ENCODE measurements around the gene TPRG1.

The TPRG1 gene

GRCh38 chr3:189184566-189184965 is 12.8 kb downstream of the TPRG1 start:
- no peak overlapping the region for H3K27ac Mint-ChIP-seq
- H3K4me1 Mint-ChIP-seq, result no peaks in the 10 kb centered on the region
- no peaks in the 10 kb centered on the region for H3K36me3 Mint-ChIP-seq
- H3K9me3 Mint-ChIP-seq, result peaks cover 8% of the 10 kb centered on the region
- DNase-seq (ENCODE audit: low spot score in 2 of 2), result no peak
- H3K4me3 Mint-ChIP-seq, result no peak overlapping the region
- no peak for ATAC-seq (ENCODE audit: low read depth)
- no peaks in the 10 kb centered on the region for H3K27me3 Mint-ChIP-seq

GRCh38 chr3:189186101-189186500 is 14.3 kb downstream of the TPRG1 start:
- H3K4me1 Mint-ChIP-seq, result no peaks in the 10 kb centered on the region
- no peak overlapping the region for H3K4me3 Mint-ChIP-seq
- H3K9me3 Mint-ChIP-seq, result peaks cover 6% of the 10 kb centered on the region
- peaks cover 2% of the 10 kb centered on the region for H3K27me3 Mint-ChIP-seq
- no peak for DNase-seq (ENCODE audit: low spot score in 2 of 2)
- no peak for ATAC-seq (ENCODE audit: low read depth)
- no peak overlapping the region for H3K27ac Mint-ChIP-seq
- no peaks in the 10 kb centered on the region for H3K36me3 Mint-ChIP-seq

- ATAC-seq (ENCODE audit: low read depth) (no peak), DNase-seq (ENCODE audit: low spot score in 2 of 2) (no peak)
- Mint-ChIP-seq H3K36me3 (peaks cover 1% of the 10 kb centered on the region), H3K9me3 (peaks cover 10% of the 10 kb centered on the region), H3K4me1 (no peaks in the 10 kb centered on the region), H3K27me3 (peaks cover 2% of the 10 kb centered on the region), H3K27ac (no peak overlapping the region), H3K4me3 (no peak overlapping the region)
Observed at GRCh38 chr3:189188466-189188865, 16.7 kb downstream of the TPRG1 start.

GRCh38 chr3:189192725-189193124 is 21.0 kb downstream of the TPRG1 start:
- H3K27ac Mint-ChIP-seq, result no peak overlapping the region
- peaks cover 13% of the 10 kb centered on the region for H3K9me3 Mint-ChIP-seq
- peaks cover 3% of the 10 kb centered on the region for H3K36me3 Mint-ChIP-seq
- H3K4me3 Mint-ChIP-seq, result no peak overlapping the region
- ATAC-seq (ENCODE audit: low read depth) (no peak), DNase-seq (ENCODE audit: low spot score in 2 of 2) (no peak)
- H3K4me1 Mint-ChIP-seq, result no peaks in the 10 kb centered on the region
- peaks cover 4% of the 10 kb centered on the region for H3K27me3 Mint-ChIP-seq

GRCh38 chr3:189195302-189195701 is 23.5 kb downstream of the TPRG1 start:
- DNase-seq (ENCODE audit: low spot score in 2 of 2) (no peak), ATAC-seq (ENCODE audit: low read depth) (no peak)
- Mint-ChIP-seq H3K4me1 (no peaks in the 10 kb centered on the region), H3K9me3 (peaks cover 15% of the 10 kb centered on the region), H3K27me3 (peaks cover 7% of the 10 kb centered on the region), H3K4me3 (no peak overlapping the region), H3K27ac (no peak overlapping the region), H3K36me3 (peaks cover 3% of the 10 kb centered on the region)

GRCh38 chr3:189202106-189202505 is 30.3 kb downstream of the TPRG1 start:
- Mint-ChIP-seq H3K4me1 (no peaks in the 10 kb centered on the region), H3K27ac (no peak overlapping the region), H3K27me3 (peaks cover 11% of the 10 kb centered on the region), H3K36me3 (no peaks in the 10 kb centered on the region), H3K4me3 (no peak overlapping the region), H3K9me3 (peaks cover 2% of the 10 kb centered on the region)
- no peak for ATAC-seq (ENCODE audit: low read depth)
- no peak for DNase-seq (ENCODE audit: low spot score in 2 of 2)

- no peak for DNase-seq (ENCODE audit: low spot score in 2 of 2)
- no peaks in the 10 kb centered on the region for H3K4me1 Mint-ChIP-seq
- H3K27ac Mint-ChIP-seq, result no peak overlapping the region
- no peak for ATAC-seq (ENCODE audit: low read depth)
- H3K27me3 Mint-ChIP-seq, result peaks cover 12% of the 10 kb centered on the region
- H3K4me3 Mint-ChIP-seq, result no peak overlapping the region
- H3K9me3 Mint-ChIP-seq, result peaks cover 2% of the 10 kb centered on the region
- H3K36me3 Mint-ChIP-seq, result no peaks in the 10 kb centered on the region
Observed at GRCh38 chr3:189202583-189202982, 30.8 kb downstream of the TPRG1 start.

- DNase-seq (ENCODE audit: low spot score in 2 of 2), result no peak
- H3K36me3 Mint-ChIP-seq, result no peaks in the 10 kb centered on the region
Observed at GRCh38 chr3:189204167-189204866, 32.5 kb downstream of the TPRG1 start.

GRCh38 chr3:189204937-189205336 is 33.2 kb downstream of the TPRG1 start:
- H3K9me3 Mint-ChIP-seq, result no peaks in the 10 kb centered on the region
- ATAC-seq (ENCODE audit: low read depth), result no peak
- no peaks in the 10 kb centered on the region for H3K36me3 Mint-ChIP-seq
- H3K27ac Mint-ChIP-seq, result no peak overlapping the region
- peaks cover 11% of the 10 kb centered on the region for H3K27me3 Mint-ChIP-seq
- no peaks in the 10 kb centered on the region for H3K4me1 Mint-ChIP-seq
- no peak for DNase-seq (ENCODE audit: low spot score in 2 of 2)
- H3K4me3 Mint-ChIP-seq, result no peak overlapping the region

More at GRCh38 chr3:189204167-189204866, 32.5 kb downstream of the TPRG1 start:
- no peaks in the 10 kb centered on the region for H3K9me3 Mint-ChIP-seq
- peaks cover 11% of the 10 kb centered on the region for H3K27me3 Mint-ChIP-seq
- no peak overlapping the region for H3K27ac Mint-ChIP-seq
- no peaks in the 10 kb centered on the region for H3K4me1 Mint-ChIP-seq
- no peak for ATAC-seq (ENCODE audit: low read depth)
- no peak overlapping the region for H3K4me3 Mint-ChIP-seq

GRCh38 chr3:189210251-189210770 is 38.5 kb downstream of the TPRG1 start:
- H3K36me3 Mint-ChIP-seq, result no peaks in the 10 kb centered on the region
- no peaks in the 10 kb centered on the region for H3K4me1 Mint-ChIP-seq
- H3K27me3 Mint-ChIP-seq, result peaks cover 8% of the 10 kb centered on the region

GRCh38 chr3:189212681-189213080 is 40.9 kb downstream of the TPRG1 start:
- ATAC-seq (ENCODE audit: low read depth) (no peak), DNase-seq (ENCODE audit: low spot score in 2 of 2) (no peak)
- Mint-ChIP-seq H3K4me3 (no peak overlapping the region), H3K9me3 (no peaks in the 10 kb centered on the region), H3K4me1 (no peaks in the 10 kb centered on the region), H3K27ac (no peak overlapping the region), H3K36me3 (no peaks in the 10 kb centered on the region), H3K27me3 (peaks cover 4% of the 10 kb centered on the region)

More at GRCh38 chr3:189210251-189210770, 38.5 kb downstream of the TPRG1 start:
- no peak for ATAC-seq (ENCODE audit: low read depth)
- no peak overlapping the region for H3K4me3 Mint-ChIP-seq
- H3K9me3 Mint-ChIP-seq, result no peaks in the 10 kb centered on the region
- H3K27ac Mint-ChIP-seq, result no peak overlapping the region
- DNase-seq (ENCODE audit: low spot score in 2 of 2), result no peak

- Mint-ChIP-seq H3K9me3 (no peaks in the 10 kb centered on the region), H3K27me3 (peaks cover 2% of the 10 kb centered on the region), H3K4me3 (no peak overlapping the region), H3K27ac (no peak overlapping the region), H3K36me3 (no peaks in the 10 kb centered on the region), H3K4me1 (no peaks in the 10 kb centered on the region)
- ATAC-seq (ENCODE audit: low read depth), result no peak
- no peak for DNase-seq (ENCODE audit: low spot score in 2 of 2)
Observed at GRCh38 chr3:189214651-189215050, 42.9 kb downstream of the TPRG1 start.

GRCh38 chr3:189222927-189223636 is 51.3 kb downstream of the TPRG1 start:
- Mint-ChIP-seq H3K27ac (no peak overlapping the region), H3K4me3 (no peak overlapping the region), H3K9me3 (no peaks in the 10 kb centered on the region), H3K4me1 (no peaks in the 10 kb centered on the region), H3K36me3 (no peaks in the 10 kb centered on the region), H3K27me3 (peaks cover 13% of the 10 kb centered on the region)
- ATAC-seq (ENCODE audit: low read depth) (no peak), DNase-seq (ENCODE audit: low spot score in 2 of 2) (no peak)

- no peaks in the 10 kb centered on the region for H3K36me3 Mint-ChIP-seq
- no peaks in the 10 kb centered on the region for H3K9me3 Mint-ChIP-seq
- peaks cover 15% of the 10 kb centered on the region for H3K27me3 Mint-ChIP-seq
- DNase-seq (ENCODE audit: low spot score in 2 of 2) (no peak), ATAC-seq (ENCODE audit: low read depth) (no peak)
- H3K4me3 Mint-ChIP-seq, result no peak overlapping the region
- H3K4me1 Mint-ChIP-seq, result peaks cover 4% of the 10 kb centered on the region
- no peak overlapping the region for H3K27ac Mint-ChIP-seq
Observed at GRCh38 chr3:189225431-189225830, 53.7 kb downstream of the TPRG1 start.
